B cell (primary cell): ENCODE measurements around the gene INKA1. TPM values are rescaled to one million over a fixed set of nuclear protein-coding genes. Genes with fewer than 3 reads are reported as not detected.

Experiments used
- ATAC-seq: fragments of 200-7000 bp; cut with Tn5 transposase; one replicate; pipeline ENCODE4 v1.10.0; 2021; ENCODE audit warnings: low read depth, mild to moderate bottlenecking, moderate number of reproducible peaks, moderate library complexity
- CTCF ChIA-PET: fragments of 350-600 bp; sonication (Branson Sonifier 250); formaldehyde crosslinking; loops from one replicate; lab custom pipeline; 2021; ENCODE audit warnings: antibody characterized with exemption, inconsistent platforms; lab: Charles Lee
- POLR2A ChIA-PET: fragments of 350-600 bp; sonication (Branson Sonifier 250); formaldehyde crosslinking; loops from one replicate; lab custom pipeline; 2021; ENCODE audit warnings: antibody characterized with exemption; lab: Charles Lee
- DNase-seq: peaks from one replicate; pipeline ENCODE4 v3.0.0; 2013
- H2AFZ ChIP-seq: 2 replicates; pipeline ENCODE4 v1.6.1; 2012; ENCODE audit warnings: mild to moderate bottlenecking, low read depth, low read length; ENCODE audit not compliant: insufficient read depth, poor library complexity, severe bottlenecking
- H3K27ac ChIP-seq, 2 donors: 1 replicate in 1 of 2; 2 replicates in 1 of 2; pipeline ENCODE4 v1.5.1; 2012 to 2013; ENCODE audit warnings: low read length in 2 of 2, mild to moderate bottlenecking in 2 of 2, moderate library complexity in 1 of 2
- H3K27me3 ChIP-seq, 4 experiments: fragments of 200-600 bp in 1 of 4; sonication (generic) in 1 of 4; replicated peaks in 1 of 4; 1 replicate in 2 of 4; 2 replicates in 2 of 4; pipeline versions ENCODE4 v1.6.1 to v1.7.0; 2013 to 2016; ENCODE audit warnings: low read length in 3 of 4, mild to moderate bottlenecking in 2 of 4, mixed read lengths in 1 of 4, moderate library complexity in 1 of 4; ENCODE audit not compliant: insufficient read depth in 4 of 4, control insufficient read depth in 3 of 4; ENCODE audit errors: control extremely low read depth in 1 of 4
- H3K36me3 ChIP-seq, 2 experiments: replicated peaks in 1 of 2; 1 replicate in 1 of 2; 2 replicates in 1 of 2; pipeline versions ENCODE4 v1.6.1 to v1.7.1; 2013; ENCODE audit warnings: low read length in 1 of 2; ENCODE audit not compliant: insufficient read depth in 2 of 2, control insufficient read depth in 1 of 2; ENCODE audit errors: control extremely low read depth in 1 of 2, extremely low read depth in 1 of 2
- H3K4me1 ChIP-seq, 2 donors: fragments of 200-600 bp in 1 of 2; sonication (generic) in 1 of 2; 1 replicate in 1 of 2; 2 replicates in 1 of 2; pipeline versions ENCODE4 v1.5.1 to v1.6.1; 2013 to 2017; ENCODE audit warnings: low read length in 2 of 2; ENCODE audit not compliant: control insufficient read depth in 2 of 2, insufficient read depth in 2 of 2
- H3K4me2 ChIP-seq: replicated peaks from 2 replicates; pipeline ENCODE3; 2012; ENCODE audit warnings: mild to moderate bottlenecking, low read depth, low read length; ENCODE audit not compliant: poor library complexity, severe bottlenecking
- H3K4me3 ChIP-seq, 5 experiments: fragments of 200-600 bp in 1 of 5; sonication (generic) in 1 of 5; 1 replicate in 3 of 5; 2 replicates in 2 of 5; pipeline versions ENCODE4 v1.5.1 to v1.7.0; 2011 to 2016; ENCODE audit warnings: low read length in 4 of 5, mild to moderate bottlenecking in 4 of 5, low read depth in 2 of 5, control low read depth in 1 of 5, moderate library complexity in 1 of 5; ENCODE audit not compliant: insufficient read depth in 1 of 5; ENCODE audit errors: control extremely low read depth in 1 of 5, extremely low read depth in 1 of 5
- H3K79me2 ChIP-seq: fragments of 200-600 bp; sonication (generic); one replicate; pipeline ENCODE4 v1.6.0; 2016; ENCODE audit warnings: low read length; ENCODE audit not compliant: control insufficient read depth, insufficient read depth
- H3K9ac ChIP-seq: fragments of 200-600 bp; sonication (generic); 2 replicates; pipeline ENCODE4 v1.6.1; 2017; ENCODE audit warnings: mild to moderate bottlenecking, low read length, moderate library complexity
- H3K9me3 ChIP-seq, 3 donors: one replicate each; pipeline versions ENCODE4 v1.6.1 to v1.7.1; 2013; ENCODE audit warnings: low read length in 2 of 3; ENCODE audit not compliant: control insufficient read depth in 2 of 3, insufficient read depth in 1 of 3; ENCODE audit errors: control extremely low read depth in 1 of 3
- H4K20me1 ChIP-seq: 2 replicates; pipeline ENCODE4 v1.6.0; 2012; ENCODE audit warnings: mild to moderate bottlenecking, low read length; ENCODE audit not compliant: insufficient read depth, control insufficient read depth, poor library complexity, severe bottlenecking
- H3K27ac Mint-ChIP-seq: one replicate; pipeline ENCODE4 v1.8.0; 2021; ENCODE audit warnings: mixed read lengths
- H3K27me3 Mint-ChIP-seq: one replicate; pipeline ENCODE4 v1.8.0; 2021; ENCODE audit warnings: mixed read lengths
- H3K4me1 Mint-ChIP-seq: one replicate; pipeline ENCODE4 v1.8.0; 2021; ENCODE audit warnings: mixed read lengths
- H3K4me3 Mint-ChIP-seq: one replicate; pipeline ENCODE4 v1.8.0; 2021; ENCODE audit warnings: mixed read lengths
- H3K9me3 Mint-ChIP-seq: one replicate; pipeline ENCODE4 v1.8.0; 2022; ENCODE audit warnings: mixed read lengths; ENCODE audit not compliant: insufficient read depth
- EZH2 ChIP-seq: IDR thresholded peaks from 2 replicates; pipeline ENCODE4 v1.6.1; 2012; ENCODE audit warnings: borderline replicate concordance, low read depth, mild to moderate bottlenecking, moderate library complexity, low read length; ENCODE audit not compliant: insufficient read depth, poor library complexity, severe bottlenecking
- WGBS: methylation state at CpG from one replicate; pipeline ENCODE4 v1.1.5; 2013; ENCODE audit warnings: missing lambda C conversion rate; ENCODE audit not compliant: insufficient coverage; 5-methylcytosine and 5-hydroxymethylcytosine counted together
- intact Hi-C: fragments of 100-400 bp; cut with micrococcal nuclease; formaldehyde crosslinking; loops from one replicate; pipeline ENCODE4 v1.10.0; 2022
- polyA plus RNA-seq: library from polyadenylated mRNA; depleted of rRNA; stranded (reverse); fragments of >200 nt; gene quantifications from 2 replicates; pipeline ENCODE4 v1.2.3, GENCODE V29; 2012
- total RNA-seq, 2 donors: library from RNA; stranded (reverse); fragments of 120-200 nt in 1 of 2; gene quantifications; 1 replicate in 1 of 2; 2 replicates in 1 of 2; pipeline versions ENCODE4 v1.2.3 to v1.2.4, GENCODE V29; 2013 to 2022
- TF ChIP-seq, protein P1 (sequence below): fragments of 200-600 bp; IDR thresholded peaks from one replicate; pipeline ENCODE4 v1.8.0; 2022; ENCODE audit warnings: antibody characterized with exemption, mild to moderate bottlenecking

Gene INKA1
- total and polyA plus RNA-seq, 2 donors (not counting 1 experiment from before 2014, with no cell fraction given), result 24.0 to 28.2 TPM

DNA sequence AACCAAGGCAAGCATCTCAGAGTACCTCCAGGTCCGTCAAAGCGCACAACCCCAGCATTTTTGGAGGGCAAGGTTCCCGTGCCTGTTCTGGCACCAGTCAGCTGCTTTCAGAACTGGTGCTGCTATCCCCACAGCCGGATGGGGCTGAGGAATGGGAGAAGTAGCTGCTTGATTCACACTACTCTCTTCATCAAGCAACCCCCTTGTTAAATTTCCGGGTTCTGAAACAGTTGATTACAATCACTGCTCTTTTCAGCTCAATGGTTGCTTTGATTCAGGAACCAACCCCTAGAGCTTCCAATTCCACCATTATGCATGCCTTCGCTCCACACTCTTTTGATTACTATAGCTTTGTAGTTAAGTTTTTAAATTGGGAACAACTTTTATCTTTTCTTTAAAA, 23.0 kb downstream of the INKA1 start:
- Histone ChIP-seq H3K27me3 (no peaks in the 10 kb centered on the region), H4K20me1 (no peaks in the 10 kb centered on the region), H3K27ac (no peak overlapping the region), H3K4me3 (no peak overlapping the region), H3K9me3 (no peaks in the 10 kb centered on the region), H3K79me2 (no peaks in the 10 kb centered on the region), H3K9ac (no peak overlapping the region), H3K4me1 (no peaks in the 10 kb centered on the region), H3K4me2 (no peak overlapping the region), H2AFZ (no peak overlapping the region), H3K36me3 (peaks cover 0 to 6% of the 10 kb centered on the region in 2 experiments)
- H3K27me3 Mint-ChIP-seq, result no peaks in the 10 kb centered on the region
- no peaks in the 10 kb centered on the region for H3K9me3 Mint-ChIP-seq
- no peaks in the 10 kb centered on the region for H3K4me1 Mint-ChIP-seq
- 100% methylated on average over 4 of the region's 6 CpGs for WGBS
- no peak for DNase-seq
- CTCF ChIA-PET, result interaction anchor here (1.0 kb wide), 1 partner anchor 13 kb away, joined by 3 read pairs; no protein-coding TSS in a partner anchor
- H3K4me3 Mint-ChIP-seq, result no peak overlapping the region
- no peak overlapping the region for H3K27ac Mint-ChIP-seq
- POLR2A ChIA-PET, result no interaction called here
- intact Hi-C loops, result no loop called here
- TF ChIP-seq, protein P1, sequence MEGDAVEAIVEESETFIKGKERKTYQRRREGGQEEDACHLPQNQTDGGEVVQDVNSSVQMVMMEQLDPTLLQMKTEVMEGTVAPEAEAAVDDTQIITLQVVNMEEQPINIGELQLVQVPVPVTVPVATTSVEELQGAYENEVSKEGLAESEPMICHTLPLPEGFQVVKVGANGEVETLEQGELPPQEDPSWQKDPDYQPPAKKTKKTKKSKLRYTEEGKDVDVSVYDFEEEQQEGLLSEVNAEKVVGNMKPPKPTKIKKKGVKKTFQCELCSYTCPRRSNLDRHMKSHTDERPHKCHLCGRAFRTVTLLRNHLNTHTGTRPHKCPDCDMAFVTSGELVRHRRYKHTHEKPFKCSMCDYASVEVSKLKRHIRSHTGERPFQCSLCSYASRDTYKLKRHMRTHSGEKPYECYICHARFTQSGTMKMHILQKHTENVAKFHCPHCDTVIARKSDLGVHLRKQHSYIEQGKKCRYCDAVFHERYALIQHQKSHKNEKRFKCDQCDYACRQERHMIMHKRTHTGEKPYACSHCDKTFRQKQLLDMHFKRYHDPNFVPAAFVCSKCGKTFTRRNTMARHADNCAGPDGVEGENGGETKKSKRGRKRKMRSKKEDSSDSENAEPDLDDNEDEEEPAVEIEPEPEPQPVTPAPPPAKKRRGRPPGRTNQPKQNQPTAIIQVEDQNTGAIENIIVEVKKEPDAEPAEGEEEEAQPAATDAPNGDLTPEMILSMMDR, result no peak
- no peak for TF ChIP-seq EZH2
- no peak for ATAC-seq

- H2AFZ ChIP-seq, result no peak overlapping the region
- H3K4me1 Mint-ChIP-seq, result no peaks in the 10 kb centered on the region
- H3K4me3 ChIP-seq, result no peak overlapping the region
- no peaks in the 10 kb centered on the region for H3K9me3 Mint-ChIP-seq
- WGBS, result no CpG with 5 or more reads among the region's 3 CpGs
- DNase-seq, result no peak
- peaks cover 0 to 6% of the 10 kb centered on the region in 2 experiments for H3K36me3 ChIP-seq
- H3K27ac ChIP-seq, result no peak overlapping the region
- H3K27ac Mint-ChIP-seq, result no peak overlapping the region
- no peak for ATAC-seq
- no peaks in the 10 kb centered on the region for H3K4me1 ChIP-seq
- no peak overlapping the region for H3K9ac ChIP-seq
- CTCF ChIA-PET, result interaction anchor here (0.9 to 17.8 kb wide), 4 partner anchors 8 to 27 kb away, joined by 3 to 547 read pairs (median 16); partner anchors contain the start of genes CDHR4, INKA1 and UBA7
- H3K27me3 ChIP-seq, result no peaks in the 10 kb centered on the region
- no peak for TF ChIP-seq EZH2
- TF ChIP-seq, protein P1, result no peak
- no peaks in the 10 kb centered on the region for H4K20me1 ChIP-seq
- POLR2A ChIA-PET, result no interaction called here
- H3K4me3 Mint-ChIP-seq, result no peak overlapping the region
- H3K4me2 ChIP-seq, result no peak overlapping the region
- no peaks in the 10 kb centered on the region for H3K9me3 ChIP-seq
- intact Hi-C loops, result loop anchor here (10.0 kb wide), 1 partner anchor 47 kb away; the partner anchor contains the start of gene IP6K1
- H3K79me2 ChIP-seq, result no peaks in the 10 kb centered on the region
- no peaks in the 10 kb centered on the region for H3K27me3 Mint-ChIP-seq
Observed at GRCh38 chr3:49831341-49831740, 28.3 kb downstream of the INKA1 start.
